Loucy (cell line): ENCODE results near the gene CLSTN2.

Source experiments
- CTCF ChIP-seq: fragments of 200-600 bp; sonication (generic); conservative IDR thresholded peaks from 2 replicates; pipeline ENCODE4 v1.5.1; 2014; ENCODE audit warnings: mild to moderate bottlenecking, antibody characterized with exemption, low read length
- EZH2phosphoT487 ChIP-seq: fragments of 200-600 bp; IDR thresholded peaks from 2 replicates; pipeline ENCODE4 v1.6.1; 2018; ENCODE audit warnings: antibody characterized with exemption, mild to moderate bottlenecking, moderate library complexity, borderline replicate concordance

GRCh38 chr3:140505213-140505612 lies 570.2 kb downstream of the CLSTN2 start:
- no peak for TF ChIP-seq CTCF
- no peak for TF ChIP-seq EZH2phosphoT487
